Immature natural killer cell (primary cell): ENCODE data around the gene TMEM135. TPM values are rescaled to one million over a fixed set of nuclear protein-coding genes. Genes with fewer than 3 reads are reported as not detected.
"Not testable (repeated sequence)": the region's sequence is repeated elsewhere in the genome, so short reads cannot be mapped to it uniquely, and the experiment has no call there.

Experiments
- DNase-seq, 3 donors: peaks; one replicate each; pipeline ENCODE4 v3.0.0; 2022; ENCODE audit warnings: mixed read lengths in 1 of 3
- H3K27ac Mint-ChIP-seq, 6 donors: one replicate each; pipeline ENCODE4 v1.8.0; 2020; ENCODE audit warnings: mixed read lengths in 6 of 6, mild to moderate bottlenecking in 5 of 6, inconsistent platforms in 4 of 6, moderate library complexity in 3 of 6
- H3K27me3 Mint-ChIP-seq, 3 donors: one replicate each; pipeline ENCODE4 v1.8.0; 2020 to 2021; ENCODE audit warnings: low read depth in 3 of 3, mild to moderate bottlenecking in 3 of 3, mixed read lengths in 3 of 3, moderate library complexity in 3 of 3, inconsistent platforms in 1 of 3
- H3K36me3 Mint-ChIP-seq, 3 donors: one replicate each; pipeline ENCODE4 v1.8.0; 2020; ENCODE audit warnings: mixed read lengths in 3 of 3, inconsistent platforms in 2 of 3, mild to moderate bottlenecking in 2 of 3
- H3K4me1 Mint-ChIP-seq, 2 donors: one replicate each; pipeline ENCODE4 v1.8.0; 2020; ENCODE audit warnings: inconsistent platforms in 2 of 2, mild to moderate bottlenecking in 2 of 2, mixed read lengths in 2 of 2, moderate library complexity in 1 of 2
- H3K4me3 Mint-ChIP-seq, 5 donors: one replicate each; pipeline ENCODE4 v1.8.0; 2020; ENCODE audit warnings: mild to moderate bottlenecking in 5 of 5, mixed read lengths in 5 of 5, inconsistent platforms in 3 of 5, moderate library complexity in 3 of 5
- H3K9me3 Mint-ChIP-seq, 6 donors: one replicate each; pipeline ENCODE4 v1.8.0; 2020; ENCODE audit warnings: mild to moderate bottlenecking in 6 of 6, mixed read lengths in 6 of 6, inconsistent platforms in 4 of 6, moderate library complexity in 3 of 6
- polyA plus RNA-seq, 3 donors: library from polyadenylated mRNA; unstranded; fragments of 300-500 nt; fragmentation: Illumina TruSeq; gene quantifications; one replicate each; pipeline ENCODE4 v1.2.3, GENCODE V29; 2021

TMEM135 gene
- polyA plus RNA-seq, 3 donors from 2014 or later = 7.3 to 20.2 (median 11.3) TPM

DNA sequence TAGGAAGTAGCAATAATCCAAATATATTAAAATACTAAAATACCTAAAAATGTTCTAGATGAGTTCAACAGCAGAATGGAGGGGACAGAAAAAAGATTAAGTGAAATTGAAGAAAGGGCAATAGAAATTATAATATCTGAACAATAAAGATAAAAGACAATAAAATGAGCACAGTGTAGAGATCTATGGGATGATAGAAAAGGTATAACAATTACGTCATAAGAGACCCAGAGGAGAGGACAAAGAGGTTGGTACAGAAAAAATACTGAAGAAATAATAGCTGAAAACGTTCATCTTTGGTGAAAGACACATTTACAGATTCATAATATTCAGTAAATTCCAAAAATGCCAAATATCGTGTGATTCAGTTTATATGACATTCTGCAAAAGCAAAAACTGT, 143.4 kb downstream of the TMEM135 start:
- DNase-seq = no peak
- Mint-ChIP-seq H3K4me3 (no peak overlapping the region), H3K27me3 (no peaks in the 10 kb centered on the region), H3K9me3 (no peaks in the 10 kb centered on the region), H3K27ac (no peak overlapping the region), H3K36me3 (peaks cover 18 to 27% (median 26%) of the 10 kb centered on the region in 3 donors), H3K4me1 (peaks cover 7 to 17% of the 10 kb centered on the region in 2 donors)

DNA sequence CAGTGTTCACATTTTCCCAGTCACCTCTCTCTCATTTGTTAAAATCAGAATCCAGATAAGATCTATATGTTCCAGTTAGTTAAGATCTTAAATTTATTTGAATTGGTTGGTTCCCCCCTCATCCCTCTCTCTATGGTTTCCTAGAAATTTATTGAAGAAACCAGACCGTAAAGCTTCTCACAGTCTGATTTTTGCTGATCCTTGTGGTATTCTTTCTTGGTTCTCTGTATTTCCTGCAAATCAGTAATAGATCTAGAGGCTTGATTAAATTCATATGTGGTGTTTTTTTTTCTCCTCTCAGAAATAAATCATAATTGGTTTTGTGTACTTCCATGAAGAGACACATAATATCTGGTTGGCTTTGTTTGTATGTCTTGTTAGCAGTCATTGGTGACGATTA, 147.5 kb downstream of the TMEM135 start:
- H3K4me1 Mint-ChIP-seq = peaks cover 6 to 15% of the 10 kb centered on the region in 2 donors
- H3K9me3 Mint-ChIP-seq = no peaks in the 10 kb centered on the region
- H3K36me3 Mint-ChIP-seq = peaks cover 2 to 6% (median 4%) of the 10 kb centered on the region in 3 donors
- no peak overlapping the region for H3K27ac Mint-ChIP-seq
- no peak for DNase-seq
- no peak overlapping the region for H3K4me3 Mint-ChIP-seq
- no peaks in the 10 kb centered on the region for H3K27me3 Mint-ChIP-seq

GRCh38 chr11:87187076-87187475, 149.3 kb downstream of the TMEM135 start:
- no peak for DNase-seq
- H3K27ac Mint-ChIP-seq = no peak overlapping the region

GRCh38 chr11:87187930-87188329, 150.2 kb downstream of the TMEM135 start:
- H3K9me3 Mint-ChIP-seq = no peaks in the 10 kb centered on the region
- no peak for DNase-seq
- peaks cover 6 to 25% of the 10 kb centered on the region in 2 donors for H3K4me1 Mint-ChIP-seq
- peaks cover 0 to 4% (median 4%) of the 10 kb centered on the region in 3 donors for H3K36me3 Mint-ChIP-seq
- H3K4me3 Mint-ChIP-seq = no peak overlapping the region
- no peaks in the 10 kb centered on the region for H3K27me3 Mint-ChIP-seq
- no peak overlapping the region for H3K27ac Mint-ChIP-seq

More at GRCh38 chr11:87187076-87187475, 149.3 kb downstream of the TMEM135 start:
- Mint-ChIP-seq H3K4me3 (no peak overlapping the region), H3K4me1 (peaks cover 6 to 25% of the 10 kb centered on the region in 2 donors), H3K36me3 (peaks cover 0 to 4% (median 4%) of the 10 kb centered on the region in 3 donors), H3K27me3 (no peaks in the 10 kb centered on the region), H3K9me3 (no peaks in the 10 kb centered on the region)

DNA sequence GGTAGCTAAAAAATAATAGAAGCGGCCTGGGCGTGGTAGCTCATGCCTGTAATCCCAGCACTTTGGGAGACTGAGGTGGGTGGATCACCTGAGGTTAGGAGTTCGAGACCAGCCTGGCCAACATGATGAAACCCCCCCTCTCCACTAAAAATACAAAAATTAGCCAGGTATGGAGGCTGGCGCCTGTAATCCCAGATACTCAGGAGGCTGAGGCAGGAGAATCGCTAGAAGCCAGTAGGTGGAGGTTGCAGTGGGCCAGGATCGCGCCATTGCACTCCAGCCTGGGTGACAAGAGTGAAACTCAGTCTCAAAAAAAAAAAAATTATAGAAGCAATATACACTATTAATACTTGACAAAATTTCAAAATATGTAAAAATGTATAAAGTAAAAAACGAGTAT, 150.7 kb downstream of the TMEM135 start:
- H3K27me3 Mint-ChIP-seq, H3K4me3 Mint-ChIP-seq, DNase-seq, H3K9me3 Mint-ChIP-seq, H3K36me3 Mint-ChIP-seq, H3K27ac Mint-ChIP-seq: not testable (repeated sequence)
- H3K4me1 Mint-ChIP-seq = peaks cover 6 to 25% of the 10 kb centered on the region in 2 donors

- H3K27me3 Mint-ChIP-seq, H3K9me3 Mint-ChIP-seq, DNase-seq, H3K36me3 Mint-ChIP-seq, H3K4me3 Mint-ChIP-seq, H3K27ac Mint-ChIP-seq: not testable (repeated sequence)
- H3K4me1 Mint-ChIP-seq = peaks cover 6 to 25% of the 10 kb centered on the region in 2 donors
Measured at GRCh38 chr11:87188921-87189320, 151.2 kb downstream of the TMEM135 start.

- Mint-ChIP-seq H3K27ac (peak overlapping the region in 1 of 6 donors; percentile 36), H3K9me3 (no peaks in the 10 kb centered on the region), H3K4me3 (no peak overlapping the region), H3K4me1 (peaks cover 7 to 16% of the 10 kb centered on the region in 2 donors), H3K36me3 (peaks cover 0 to 4% (median 0%) of the 10 kb centered on the region in 3 donors), H3K27me3 (no peaks in the 10 kb centered on the region)
- DNase-seq = no peak
Measured at GRCh38 chr11:87190071-87190470, 152.3 kb downstream of the TMEM135 start.

- no peak for DNase-seq
- H3K4me3 Mint-ChIP-seq = no peak overlapping the region
- no peak overlapping the region for H3K27ac Mint-ChIP-seq
- H3K4me1 Mint-ChIP-seq = peaks cover 2 to 11% of the 10 kb centered on the region in 2 donors
- H3K9me3 Mint-ChIP-seq = no peaks in the 10 kb centered on the region
- H3K27me3 Mint-ChIP-seq = peaks cover 0 to 2% (median 0%) of the 10 kb centered on the region in 3 donors
- no peaks in the 10 kb centered on the region for H3K36me3 Mint-ChIP-seq
Measured at GRCh38 chr11:87193756-87194470, 156.2 kb downstream of the TMEM135 start.

DNA sequence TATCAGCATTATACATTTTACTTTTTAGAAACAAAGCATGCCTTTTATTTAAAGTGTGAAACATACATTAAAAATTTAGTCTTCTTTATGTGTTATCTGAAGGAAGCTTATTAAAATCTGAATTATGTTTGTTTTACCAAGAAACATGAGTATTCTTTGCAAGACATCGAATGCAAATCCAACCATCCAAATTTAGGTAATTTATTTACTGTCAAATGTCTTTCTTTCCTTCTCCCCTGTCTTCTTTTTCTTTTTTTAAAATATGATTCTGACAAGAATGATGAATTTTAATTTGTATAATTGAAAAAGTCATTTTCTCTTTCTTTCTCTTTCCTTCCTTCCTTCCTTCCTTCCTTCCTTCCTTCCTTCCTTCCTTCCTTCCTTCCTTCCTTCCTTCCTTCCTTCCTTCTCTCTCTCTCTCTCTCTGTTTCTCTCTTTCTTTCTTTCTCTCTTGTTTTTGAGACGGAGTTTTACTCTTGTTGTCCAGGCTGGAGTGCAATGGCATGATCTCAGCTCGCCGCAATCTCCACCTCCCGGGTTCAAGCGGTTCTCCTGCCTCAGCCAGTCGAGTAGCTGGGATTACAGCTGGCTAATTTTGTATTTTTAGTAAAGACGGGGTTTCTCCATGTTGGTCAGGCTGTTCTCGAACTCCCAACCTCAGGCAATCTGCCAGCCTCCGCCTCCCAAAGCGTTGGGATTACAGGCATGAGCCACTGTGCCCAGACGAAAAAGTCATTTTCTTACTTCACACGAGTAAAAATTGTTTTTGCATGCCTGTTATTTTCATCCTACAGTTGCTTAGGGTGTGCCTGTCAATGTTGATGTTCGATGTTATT, 157.5 kb downstream of the TMEM135 start:
- Mint-ChIP-seq H3K36me3 (peaks cover 0 to 3% (median 0%) of the 10 kb centered on the region in 3 donors), H3K4me1 (peaks cover 2 to 11% of the 10 kb centered on the region in 2 donors), H3K27me3 (peaks cover 0 to 2% (median 0%) of the 10 kb centered on the region in 3 donors), H3K4me3 (no peak overlapping the region), H3K9me3 (no peaks in the 10 kb centered on the region), H3K27ac (no peak overlapping the region)
- no peak for DNase-seq

DNA sequence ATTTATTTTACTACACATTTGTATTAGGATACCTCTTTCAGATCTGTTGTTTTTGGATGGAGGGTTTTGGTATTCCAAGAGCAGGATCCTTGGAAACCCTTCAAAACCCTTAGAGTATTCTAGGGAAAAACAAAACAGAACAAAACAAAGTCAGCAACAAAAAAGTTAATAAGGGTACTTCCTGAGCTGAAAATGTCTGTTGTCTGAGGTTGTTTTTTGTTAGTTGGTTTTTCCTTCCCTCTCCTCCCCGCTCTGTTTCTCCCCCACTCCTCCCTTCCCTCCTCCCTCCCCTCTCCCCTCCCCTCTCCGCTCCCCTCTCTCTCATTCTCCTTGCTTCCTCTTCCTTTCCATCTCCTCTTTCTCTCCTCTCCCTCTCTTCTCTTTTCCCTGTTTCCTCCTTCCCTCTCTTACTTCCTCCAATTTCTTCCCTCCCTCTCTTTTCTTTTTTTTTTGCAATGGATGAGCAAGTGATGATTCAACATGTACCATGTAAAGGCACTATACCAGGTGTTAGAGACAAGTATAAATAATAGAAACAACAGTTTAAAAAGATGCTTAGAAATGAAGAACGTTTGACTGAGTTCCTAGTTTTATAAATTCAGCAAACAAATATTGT, 160.6 kb downstream of the TMEM135 start:
- Mint-ChIP-seq H3K36me3 (peaks cover 0 to 6% (median 0%) of the 10 kb centered on the region in 3 donors), H3K27me3 (peaks cover 0 to 2% (median 0%) of the 10 kb centered on the region in 3 donors), H3K9me3 (no peaks in the 10 kb centered on the region), H3K27ac (no peak overlapping the region), H3K4me3 (no peak overlapping the region), H3K4me1 (peaks cover 0 to 2% of the 10 kb centered on the region in 2 donors)
- DNase-seq = no peak

DNA sequence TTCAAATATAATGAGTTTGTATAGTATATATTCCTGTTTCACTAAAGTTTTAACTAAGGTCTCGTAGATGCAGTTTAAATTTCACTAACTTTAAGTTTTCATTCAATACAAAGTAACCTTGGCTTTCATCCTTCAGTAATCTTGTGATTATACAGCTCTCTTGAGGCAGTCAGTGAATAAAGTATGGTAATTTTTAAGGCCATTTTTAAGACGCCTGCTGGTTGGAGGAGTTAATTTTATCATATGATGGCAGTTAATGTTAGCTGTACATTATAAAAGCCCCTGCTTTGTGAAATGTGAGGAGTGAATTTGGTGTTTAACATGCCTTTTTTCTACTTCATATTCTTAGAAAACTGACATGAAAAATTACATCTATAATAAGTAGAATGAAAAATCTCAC, 163.6 kb downstream of the TMEM135 start:
- no peaks in the 10 kb centered on the region for H3K4me1 Mint-ChIP-seq
- H3K9me3 Mint-ChIP-seq = no peaks in the 10 kb centered on the region
- no peak overlapping the region for H3K4me3 Mint-ChIP-seq
- H3K27me3 Mint-ChIP-seq = no peaks in the 10 kb centered on the region
- H3K36me3 Mint-ChIP-seq = peaks cover 0 to 13% (median 6%) of the 10 kb centered on the region in 3 donors
- DNase-seq = no peak
- no peak overlapping the region for H3K27ac Mint-ChIP-seq

DNA sequence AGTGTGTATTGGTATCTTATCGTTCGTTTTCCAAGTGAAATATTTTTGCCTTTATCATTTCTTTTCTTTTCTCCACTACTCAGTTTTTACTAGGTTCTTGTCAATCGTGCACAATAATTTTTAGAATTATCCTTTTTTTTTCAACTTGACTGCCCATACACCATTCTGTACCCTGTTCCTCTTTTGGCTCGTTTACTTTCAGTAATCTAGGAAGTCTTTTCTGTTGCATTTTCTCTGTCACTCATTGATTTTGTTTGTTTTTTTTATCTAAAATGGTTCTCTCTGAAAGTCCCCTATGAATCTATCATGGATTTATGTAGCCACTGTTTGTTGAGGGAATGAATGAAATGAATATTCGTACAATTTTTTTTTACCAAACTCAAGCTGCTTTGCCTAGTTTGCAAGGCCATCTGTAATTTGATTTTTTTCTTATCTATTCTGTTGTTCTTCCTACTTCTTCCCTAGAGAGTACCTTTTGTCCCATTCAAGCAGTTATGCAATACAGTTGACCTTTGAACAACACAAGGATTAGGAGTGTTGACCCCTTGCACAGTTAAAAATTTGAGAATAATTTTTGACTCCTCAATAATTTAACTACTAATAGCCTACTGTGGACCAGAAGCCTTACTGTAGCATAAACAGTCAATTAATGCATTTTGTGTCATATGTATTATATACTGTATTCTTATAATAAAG, 166.3 kb downstream of the TMEM135 start:
- Mint-ChIP-seq H3K36me3 (peaks cover 3 to 13% (median 12%) of the 10 kb centered on the region in 3 donors), H3K27ac (no peak overlapping the region), H3K27me3 (no peaks in the 10 kb centered on the region)

GRCh38 chr11:87212891-87213290, 175.2 kb downstream of the TMEM135 start:
- DNase-seq = no peak
- no peaks in the 10 kb centered on the region for H3K9me3 Mint-ChIP-seq
- peak overlapping the region in 5 of 6 donors; percentile 20 to 65 (median 55) for H3K27ac Mint-ChIP-seq
- peak overlapping the region in 3 of 5 donors; percentile 52 to 63 (median 58) for H3K4me3 Mint-ChIP-seq
- peaks cover 0 to 7% (median 3%) of the 10 kb centered on the region in 3 donors for H3K36me3 Mint-ChIP-seq
- peaks cover 13 to 22% of the 10 kb centered on the region in 2 donors for H3K4me1 Mint-ChIP-seq
- H3K27me3 Mint-ChIP-seq = peaks cover 0 to 1% (median 0%) of the 10 kb centered on the region in 3 donors

More for the DNA sequence above, 166.3 kb downstream of the TMEM135 start:
- no peak for DNase-seq
- no peaks in the 10 kb centered on the region for H3K4me1 Mint-ChIP-seq
- H3K9me3 Mint-ChIP-seq = no peaks in the 10 kb centered on the region
- no peak overlapping the region for H3K4me3 Mint-ChIP-seq
